Head of caudate nucleus (tissue), 42 donors: ENCODE measurements around the gene C1orf159.
"Not testable (repeated sequence)": the region's sequence is repeated elsewhere in the genome, so short reads cannot be mapped to it uniquely, and the experiment has no call there.

Source experiments
- DNase-seq, 42 donors: peaks; one replicate each; pipeline versions ENCODE4 v3.0.0 to v3.0.0-alpha.2; 2020 to 2021; ENCODE audit warnings: mixed read lengths in 7 of 42
- intact Hi-C: fragments of 100-400 bp; cut with DNase I; formaldehyde crosslinking; loops from one replicate; pipeline ENCODE4 v1.15.0; 2022

The C1orf159 gene

GRCh38 chr1:1075148-1075935 lies 40.5 kb downstream of the C1orf159 start:
- peak in 1 of 42 donors; percentile 2 for DNase-seq
- intact Hi-C loops, result no loop called here

- intact Hi-C loops, result no loop called here
- peak in 1 of 42 donors; percentile 1 for DNase-seq
Observed at GRCh38 chr1:1074631-1075147, 41.2 kb downstream of the C1orf159 start.

GRCh38 chr1:1073743-1074587 lies 41.9 kb downstream of the C1orf159 start, which contains the start of gene RNF223:
Gene RNF223 (minus strand): TSS chr1:1074306. CDS start chr1:1072566, 1,740 bp downstream.
- intact Hi-C loops, result no loop called here
- DNase-seq, result peak in 1 of 42 donors; percentile 3

- peak in 1 of 42 donors; percentile 1 for DNase-seq
Observed at GRCh38 chr1:1072849-1073742, 42.8 kb downstream of the C1orf159 start.

GRCh38 chr1:1072299-1072848 lies 43.5 kb downstream of the C1orf159 start:
- no peak for DNase-seq
- intact Hi-C loops, result no loop called here

More at GRCh38 chr1:1072849-1073742, 42.8 kb downstream of the C1orf159 start:
- intact Hi-C loops, result no loop called here

- no peak for DNase-seq
- intact Hi-C loops, result no loop called here
Observed at GRCh38 chr1:1071486-1072298, 44.2 kb downstream of the C1orf159 start.

- DNase-seq, result peak in 4 of 42 donors; percentile 19 to 48 (median 39)
- intact Hi-C loops, result no loop called here
Observed at GRCh38 chr1:1069711-1070676, 45.9 kb downstream of the C1orf159 start.

- intact Hi-C loops, result no loop called here
Observed at GRCh38 chr1:1069056-1069710, 46.7 kb downstream of the C1orf159 start.

GRCh38 chr1:1068517-1069055 lies 47.3 kb downstream of the C1orf159 start:
- intact Hi-C loops, result no loop called here
- DNase-seq, result peak in 4 of 42 donors; percentile 24 to 55 (median 34)

More at GRCh38 chr1:1069056-1069710, 46.7 kb downstream of the C1orf159 start:
- DNase-seq, result peak; percentile 60 to 89 (median 80)

GRCh38 chr1:1067860-1068516 lies 47.9 kb downstream of the C1orf159 start:
- intact Hi-C loops, result no loop called here
- no peak for DNase-seq

GRCh38 chr1:1067284-1067859 lies 48.5 kb downstream of the C1orf159 start:
- intact Hi-C loops, result no loop called here
- DNase-seq, result no peak

GRCh38 chr1:1066403-1067283 lies 49.2 kb downstream of the C1orf159 start:
- intact Hi-C loops, result no loop called here
- peak; percentile 16 to 89 (median 66) for DNase-seq

- intact Hi-C loops, DNase-seq: not testable (repeated sequence)
Observed at GRCh38 chr1:1065940-1066304, 50.0 kb downstream of the C1orf159 start.
